ENCODE measurements around the gene PRKCZ.

PRKCZ gene

GRCh38 chr1:2229911-2230731 lies 179.9 kb downstream of the PRKCZ start:
- DNase-seq (ENCODE audit: low read depth), result no peak

DNA sequence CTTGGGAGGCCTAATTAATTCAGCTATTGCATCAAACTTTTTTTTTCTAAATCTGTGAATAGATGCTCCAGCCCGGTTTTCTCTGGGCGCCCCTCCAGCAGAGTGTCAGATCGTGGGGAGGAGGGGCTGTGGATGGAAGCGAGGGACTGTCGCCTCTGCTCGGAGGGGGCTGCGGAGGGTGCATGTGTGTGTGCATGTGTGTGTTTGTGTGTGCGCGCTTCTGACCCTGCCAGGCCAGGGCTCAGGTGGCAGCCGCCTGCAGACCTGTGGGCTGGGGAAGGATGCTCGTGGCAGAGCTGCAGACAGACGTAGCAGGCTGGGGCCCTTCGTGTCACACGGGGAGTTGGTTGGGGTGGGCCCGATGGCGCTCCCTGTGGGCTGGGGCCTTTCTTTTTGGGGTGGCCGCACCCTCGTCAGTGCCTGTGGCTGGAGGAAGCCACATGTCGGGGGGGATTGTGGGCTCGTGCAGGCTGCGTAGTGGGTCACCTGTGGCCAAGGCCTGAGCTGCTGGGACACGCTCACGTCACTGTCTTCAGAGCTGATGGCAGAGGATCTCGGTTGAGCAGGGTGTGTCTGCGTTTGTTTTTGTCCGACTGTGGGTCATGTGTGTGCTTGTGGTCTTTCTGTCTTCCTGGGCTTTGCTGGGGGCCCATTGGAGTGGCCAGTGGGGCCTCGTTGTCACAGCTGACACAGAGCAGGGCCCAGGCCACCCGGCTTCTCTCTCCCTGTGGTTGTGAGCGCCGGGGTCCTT lies 180.7 kb downstream of the PRKCZ start:
- DNase-seq (ENCODE audit: low read depth), result peak; percentile 48

DNA sequence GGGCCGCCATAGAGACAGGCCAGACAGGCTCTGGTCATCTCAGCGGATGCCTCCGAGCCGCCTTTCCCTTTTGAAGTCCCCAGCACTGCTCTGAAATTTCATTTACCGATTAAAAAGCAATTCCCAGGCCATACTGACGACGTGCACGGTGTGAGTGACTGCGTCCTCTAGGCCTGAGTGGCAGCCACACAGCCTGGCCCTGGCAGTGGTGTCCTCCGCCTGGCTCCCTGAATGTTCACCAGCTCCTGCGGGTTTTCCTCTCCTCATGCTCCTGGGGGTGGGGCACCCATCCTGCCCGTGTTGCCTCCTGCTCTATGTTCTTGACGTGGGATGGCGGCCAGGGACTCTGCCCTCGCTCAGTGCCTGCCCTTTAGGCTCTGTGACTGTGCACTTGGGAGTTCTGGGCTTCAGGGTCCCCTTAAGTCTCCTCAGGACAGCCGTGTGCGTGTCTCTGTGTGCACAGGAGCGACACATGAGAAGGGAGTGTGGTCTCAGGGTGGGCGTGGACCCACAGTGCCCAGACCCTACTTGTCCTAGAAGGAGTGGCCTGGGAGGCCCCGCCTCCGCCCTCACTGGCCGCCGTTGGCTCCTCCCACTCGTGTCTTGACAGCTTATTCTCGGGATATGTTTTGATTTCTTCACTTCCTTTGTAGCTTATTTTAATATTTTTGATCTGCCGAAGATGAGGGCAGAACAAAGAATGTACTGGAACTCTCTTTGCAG lies 181.5 kb downstream of the PRKCZ start:
- DNase-seq (ENCODE audit: low read depth), result peak; percentile 75

DNA sequence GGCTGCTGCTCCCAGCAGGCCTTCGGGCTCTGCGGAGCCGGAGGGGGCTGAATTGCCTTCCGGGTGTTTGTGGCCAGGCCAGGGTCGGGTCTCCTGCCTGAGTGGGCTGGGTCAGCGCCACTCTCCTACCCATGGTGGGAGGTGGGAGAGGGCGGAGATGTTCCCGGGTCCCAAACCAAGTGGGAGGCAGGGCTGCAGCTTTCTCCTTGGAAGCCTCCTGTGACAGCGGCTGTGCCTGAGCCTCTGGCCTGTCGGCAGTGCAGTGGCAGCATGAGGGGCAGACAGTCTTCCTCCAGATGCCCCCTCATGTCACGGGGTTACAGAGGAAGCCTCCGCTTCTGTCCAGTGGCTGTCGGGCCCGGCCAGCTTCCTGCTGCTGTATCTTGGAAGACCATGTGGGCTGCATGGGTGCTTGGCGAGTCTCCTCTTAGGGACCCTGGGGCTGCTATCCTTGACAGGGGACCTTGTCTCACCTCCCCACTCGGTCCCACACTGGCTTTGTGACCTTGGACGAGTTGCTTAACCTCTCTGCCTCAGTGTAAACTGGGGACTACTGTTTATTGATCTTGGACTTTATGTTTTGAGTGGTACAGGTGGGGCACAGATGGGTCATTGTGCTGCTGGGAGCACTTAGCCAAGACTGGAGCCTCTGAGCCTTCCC lies 182.2 kb downstream of the PRKCZ start:
- no peak for DNase-seq (ENCODE audit: low read depth)

- no peak for DNase-seq (ENCODE audit: low read depth)
Measured at GRCh38 chr1:2232916-2233438, 182.8 kb downstream of the PRKCZ start.

DNA sequence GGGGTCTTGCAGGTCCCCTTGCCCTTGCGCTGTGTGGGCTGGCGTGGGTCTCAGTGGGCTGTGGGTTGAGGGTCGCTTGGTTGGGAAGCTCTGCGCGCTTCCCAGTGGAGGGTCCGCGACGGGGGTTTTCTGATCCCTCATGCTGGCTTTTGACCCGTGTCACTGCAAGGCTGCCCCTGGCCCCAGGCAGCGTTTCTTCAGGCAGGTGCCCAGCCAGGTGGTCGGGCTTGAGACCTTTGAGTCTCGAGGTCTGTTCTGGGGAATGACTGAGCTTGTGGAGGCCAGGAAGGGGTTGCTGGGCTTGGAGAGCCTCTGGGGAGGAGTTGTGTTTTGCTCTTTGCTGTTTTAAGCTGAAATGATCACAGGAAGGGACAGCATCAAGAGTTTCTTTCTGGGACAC lies 183.3 kb downstream of the PRKCZ start:
- no peak for DNase-seq (ENCODE audit: low read depth)

DNA sequence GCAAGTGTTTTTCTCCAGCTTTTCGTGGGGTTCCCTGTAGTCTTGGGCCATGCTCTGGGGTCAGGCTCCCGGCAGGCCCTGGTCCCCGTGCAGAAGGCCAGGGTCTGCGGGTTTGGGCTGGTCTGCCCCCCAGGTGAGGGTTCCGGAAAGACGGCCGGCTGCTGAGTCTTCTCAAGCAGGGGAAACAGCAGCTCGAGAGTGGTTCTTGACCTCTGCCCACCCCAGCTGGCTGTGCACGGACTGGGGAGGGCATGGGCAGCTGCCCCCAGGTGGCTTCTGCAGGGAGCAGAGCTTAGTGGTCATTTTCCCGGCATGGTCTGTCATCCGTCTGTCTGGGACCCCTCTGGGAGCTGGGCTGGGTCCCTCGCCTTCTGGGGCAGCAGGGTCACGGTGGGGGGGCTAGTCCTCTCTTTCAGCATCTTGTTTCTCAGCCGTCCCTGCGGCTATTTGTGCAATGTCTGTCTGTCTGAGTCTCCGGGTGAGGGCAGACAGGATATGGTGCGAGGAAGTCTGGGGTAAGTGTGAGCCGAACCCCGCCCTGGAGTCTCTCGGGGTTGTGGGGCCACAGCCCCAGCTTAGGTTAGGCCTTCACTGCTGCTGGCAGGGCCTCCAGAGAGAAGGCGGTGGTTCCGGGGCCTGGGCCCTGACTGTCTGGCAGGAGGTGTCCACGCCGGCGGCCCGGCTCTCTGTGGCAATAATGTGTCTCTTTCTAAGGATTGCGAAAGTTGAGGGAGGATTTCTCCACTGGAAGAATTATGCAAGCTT lies 184.0 kb downstream of the PRKCZ start:
- peak; percentile 68 for DNase-seq (ENCODE audit: low read depth)

DNA sequence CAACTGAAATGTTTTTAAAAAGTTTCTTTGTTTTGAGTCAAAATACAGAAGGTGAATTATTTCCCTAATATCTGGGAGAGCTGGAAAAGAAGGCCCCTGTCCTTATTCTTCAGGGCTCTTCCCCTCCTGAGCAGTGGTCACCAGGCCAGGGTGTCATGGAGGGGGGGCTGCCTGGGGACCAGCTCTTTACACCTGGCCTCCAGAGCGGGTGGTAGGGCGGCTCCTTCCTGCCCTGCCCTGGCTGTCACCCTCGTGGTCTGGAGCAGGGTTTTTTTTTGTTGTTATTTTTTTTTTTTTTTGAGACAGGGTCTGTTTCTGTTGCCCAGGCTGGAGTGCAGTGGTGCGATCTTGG lies 184.5 kb downstream of the PRKCZ start:
- DNase-seq (ENCODE audit: low read depth), result no peak
